Activated B cell treated with CpG ODN at 0.5 μM for 24 hours (primary cell): ENCODE results near the gene CCDC186. TPM values are rescaled to one million over a fixed set of nuclear protein-coding genes. Genes with fewer than 3 reads are reported as not detected.

Source experiments
- ATAC-seq: fragments of 200-7000 bp; cut with Tn5 transposase; one replicate; pipeline ENCODE4 v1.10.0; 2021; ENCODE audit warnings: low read depth, mild to moderate bottlenecking, moderate library complexity
- CTCF ChIA-PET: fragments of 350-600 bp; sonication (Branson Sonifier 250); formaldehyde crosslinking; loops from one replicate; lab custom pipeline; 2021; ENCODE audit warnings: antibody characterized with exemption; lab: Charles Lee
- POLR2A ChIA-PET: fragments of 350-600 bp; sonication (Branson Sonifier 250); formaldehyde crosslinking; loops from one replicate; lab custom pipeline; 2021; ENCODE audit warnings: antibody characterized with exemption; lab: Charles Lee
- DNase-seq: peaks from one replicate; pipeline ENCODE4 v3.0.0; 2022
- H3K27ac Mint-ChIP-seq: one replicate; pipeline ENCODE4 v1.8.0; 2020; ENCODE audit warnings: mixed read lengths
- H3K27me3 Mint-ChIP-seq: one replicate; pipeline ENCODE4 v1.8.0; 2021; ENCODE audit warnings: mixed read lengths
- H3K36me3 Mint-ChIP-seq: one replicate; pipeline ENCODE4 v1.8.0; 2021; ENCODE audit warnings: low read depth, mixed read lengths
- H3K4me1 Mint-ChIP-seq: one replicate; pipeline ENCODE4 v1.8.0; 2021; ENCODE audit warnings: mixed read lengths
- H3K4me3 Mint-ChIP-seq: one replicate; pipeline ENCODE4 v1.8.0; 2020; ENCODE audit warnings: mild to moderate bottlenecking, mixed read lengths
- H3K9me3 Mint-ChIP-seq: one replicate; pipeline ENCODE4 v1.8.0; 2020; ENCODE audit warnings: mixed read lengths
- intact Hi-C: fragments of 100-400 bp; cut with micrococcal nuclease; formaldehyde crosslinking; loops from one replicate; pipeline ENCODE4 v1.15.1; 2024
- total RNA-seq: library from RNA; stranded (reverse); gene quantifications from 2 replicates; pipeline ENCODE4 v1.2.3, GENCODE V29; 2022
- TF ChIP-seq, protein P1 (sequence below): fragments of 200-600 bp; IDR thresholded peaks from one replicate; pipeline ENCODE4 v1.8.0; 2022; ENCODE audit warnings: antibody characterized with exemption, mild to moderate bottlenecking

Gene CCDC186
- total RNA-seq, 1 donor from 2014 or later: 24.8 TPM

DNA sequence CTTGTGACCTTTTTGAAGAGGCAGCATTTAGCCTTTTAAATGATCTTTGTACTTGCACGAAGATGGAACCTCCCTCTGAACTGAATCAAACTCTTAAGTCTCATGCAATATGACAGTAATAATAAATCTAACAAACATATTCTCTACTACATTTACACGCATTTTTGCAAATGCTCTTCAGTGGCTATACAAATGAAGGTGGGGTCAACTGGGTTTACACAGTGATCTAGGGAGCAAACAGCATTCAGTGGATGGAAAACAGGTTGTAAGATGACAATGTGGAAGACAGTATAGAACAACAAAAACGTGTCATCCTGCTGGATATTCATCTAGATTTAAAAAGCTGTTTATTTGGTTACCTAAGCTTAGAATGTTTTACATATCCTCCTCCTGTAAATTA, 7.5 kb downstream of the CCDC186 start:
- no peak for DNase-seq
- peaks cover 28% of the 10 kb centered on the region for H3K4me1 Mint-ChIP-seq
- TF ChIP-seq, protein P1, sequence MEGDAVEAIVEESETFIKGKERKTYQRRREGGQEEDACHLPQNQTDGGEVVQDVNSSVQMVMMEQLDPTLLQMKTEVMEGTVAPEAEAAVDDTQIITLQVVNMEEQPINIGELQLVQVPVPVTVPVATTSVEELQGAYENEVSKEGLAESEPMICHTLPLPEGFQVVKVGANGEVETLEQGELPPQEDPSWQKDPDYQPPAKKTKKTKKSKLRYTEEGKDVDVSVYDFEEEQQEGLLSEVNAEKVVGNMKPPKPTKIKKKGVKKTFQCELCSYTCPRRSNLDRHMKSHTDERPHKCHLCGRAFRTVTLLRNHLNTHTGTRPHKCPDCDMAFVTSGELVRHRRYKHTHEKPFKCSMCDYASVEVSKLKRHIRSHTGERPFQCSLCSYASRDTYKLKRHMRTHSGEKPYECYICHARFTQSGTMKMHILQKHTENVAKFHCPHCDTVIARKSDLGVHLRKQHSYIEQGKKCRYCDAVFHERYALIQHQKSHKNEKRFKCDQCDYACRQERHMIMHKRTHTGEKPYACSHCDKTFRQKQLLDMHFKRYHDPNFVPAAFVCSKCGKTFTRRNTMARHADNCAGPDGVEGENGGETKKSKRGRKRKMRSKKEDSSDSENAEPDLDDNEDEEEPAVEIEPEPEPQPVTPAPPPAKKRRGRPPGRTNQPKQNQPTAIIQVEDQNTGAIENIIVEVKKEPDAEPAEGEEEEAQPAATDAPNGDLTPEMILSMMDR: no peak
- intact Hi-C loops: no loop called here
- no peak for ATAC-seq
- no peaks in the 10 kb centered on the region for H3K27me3 Mint-ChIP-seq
- no peak overlapping the region for H3K27ac Mint-ChIP-seq
- H3K36me3 Mint-ChIP-seq: peaks cover 51% of the 10 kb centered on the region
- ChIA-PET CTCF (no interaction called here), POLR2A (interaction anchor here (0.7 kb wide), 1 partner anchor 18 kb away, joined by 4 read pairs; no protein-coding TSS in a partner anchor)
- peaks cover 2% of the 10 kb centered on the region for H3K9me3 Mint-ChIP-seq
- no peak overlapping the region for H3K4me3 Mint-ChIP-seq

GRCh38 chr10:114166043-114166442, 8.0 kb downstream of the CCDC186 start:
- Mint-ChIP-seq H3K4me1 (peaks cover 29% of the 10 kb centered on the region), H3K27ac (no peak overlapping the region), H3K9me3 (peaks cover 2% of the 10 kb centered on the region), H3K4me3 (no peak overlapping the region), H3K36me3 (peaks cover 55% of the 10 kb centered on the region), H3K27me3 (no peaks in the 10 kb centered on the region)
- ATAC-seq: no peak
- TF ChIP-seq, protein P1: no peak
- DNase-seq: no peak
- POLR2A ChIA-PET: interaction anchor here (0.7 kb wide), 1 partner anchor 17 kb away, joined by 4 read pairs; no protein-coding TSS in a partner anchor
- CTCF ChIA-PET: no interaction called here
- intact Hi-C loops: no loop called here

- TF ChIP-seq, protein P1: no peak
- Mint-ChIP-seq H3K36me3 (peaks cover 51% of the 10 kb centered on the region), H3K9me3 (no peaks in the 10 kb centered on the region), H3K4me1 (peaks cover 24% of the 10 kb centered on the region), H3K4me3 (no peak overlapping the region), H3K27me3 (no peaks in the 10 kb centered on the region), H3K27ac (no peak overlapping the region)
- DNase-seq: no peak
- CTCF ChIA-PET: no interaction called here
- no peak for ATAC-seq
- POLR2A ChIA-PET: no interaction called here
- intact Hi-C loops: no loop called here
These were observed 10.9 kb downstream of the CCDC186 start for GRCh38 chr10:114163062-114163461.

- CTCF ChIA-PET: interaction anchor here (0.6 to 0.8 kb wide), 2 partner anchors 26 to 154 kb away, joined by 3 read pairs; no protein-coding TSS in a partner anchor
- H3K9me3 Mint-ChIP-seq: no peaks in the 10 kb centered on the region
- no peaks in the 10 kb centered on the region for H3K27me3 Mint-ChIP-seq
- POLR2A ChIA-PET: no interaction called here
- peaks cover 9% of the 10 kb centered on the region for H3K4me1 Mint-ChIP-seq
- no peak for ATAC-seq
- no peak for DNase-seq
- no peak overlapping the region for H3K4me3 Mint-ChIP-seq
- no peak overlapping the region for H3K27ac Mint-ChIP-seq
- TF ChIP-seq, protein P1: no peak
- H3K36me3 Mint-ChIP-seq: peaks cover 60% of the 10 kb centered on the region
- intact Hi-C loops: no loop called here
These were observed 16.1 kb downstream of the CCDC186 start for GRCh38 chr10:114157912-114158311.

DNA sequence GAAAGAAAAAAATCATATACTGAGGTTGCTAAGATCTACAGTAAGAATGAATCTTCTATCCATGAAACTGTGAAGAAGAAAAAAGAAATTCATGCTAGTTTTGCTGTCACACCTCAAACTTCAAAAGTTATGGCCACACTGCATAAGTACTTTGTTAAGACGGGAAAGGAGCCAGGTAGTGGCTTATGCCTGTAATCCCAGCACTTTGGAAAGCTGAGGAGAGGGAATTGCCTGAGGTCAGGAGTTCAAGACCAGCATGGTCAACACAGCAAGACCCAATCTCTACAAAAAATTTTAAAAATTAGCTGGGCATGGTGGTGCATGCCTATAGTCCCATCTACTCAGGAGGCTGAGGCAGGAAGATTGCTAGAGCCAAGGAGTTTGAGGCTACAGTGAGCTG, 22.1 kb downstream of the CCDC186 start:
- Mint-ChIP-seq H3K27ac (no peak overlapping the region), H3K4me3 (no peak overlapping the region), H3K27me3 (no peaks in the 10 kb centered on the region), H3K36me3 (peaks cover 77% of the 10 kb centered on the region), H3K9me3 (no peaks in the 10 kb centered on the region), H3K4me1 (no peaks in the 10 kb centered on the region)
- CTCF ChIA-PET: no interaction called here
- no peak for DNase-seq
- TF ChIP-seq, protein P1: no peak
- POLR2A ChIA-PET: no interaction called here
- ATAC-seq: no peak
- intact Hi-C loops: no loop called here
